ENCODE measurements around the gene ZNF524.
"Not testable (repeated sequence)": the region's sequence is repeated elsewhere in the genome, so short reads cannot be mapped to it uniquely, and the experiment has no call there.

ZNF524 gene

GRCh38 chr19:55599842-55600661, at the start of gene ZNF524:
ZNF524 (plus strand) TSS chr19:55600288; CDS start chr19:55602113, 1,825 bp downstream.
- DNase-seq (ENCODE audit: low read depth, low spot score) = peak; percentile 85

- no peak for DNase-seq (ENCODE audit: low read depth, low spot score)
Observed at GRCh38 chr19:55550321-55550650, 49.8 kb upstream of the ZNF524 start.

GRCh38 chr19:55552206-55552605, 47.9 kb upstream of the ZNF524 start:
- DNase-seq (ENCODE audit: low read depth, low spot score) = no peak

GRCh38 chr19:55552620-55553019, 47.5 kb upstream of the ZNF524 start:
- no peak for DNase-seq (ENCODE audit: low read depth, low spot score)

DNA sequence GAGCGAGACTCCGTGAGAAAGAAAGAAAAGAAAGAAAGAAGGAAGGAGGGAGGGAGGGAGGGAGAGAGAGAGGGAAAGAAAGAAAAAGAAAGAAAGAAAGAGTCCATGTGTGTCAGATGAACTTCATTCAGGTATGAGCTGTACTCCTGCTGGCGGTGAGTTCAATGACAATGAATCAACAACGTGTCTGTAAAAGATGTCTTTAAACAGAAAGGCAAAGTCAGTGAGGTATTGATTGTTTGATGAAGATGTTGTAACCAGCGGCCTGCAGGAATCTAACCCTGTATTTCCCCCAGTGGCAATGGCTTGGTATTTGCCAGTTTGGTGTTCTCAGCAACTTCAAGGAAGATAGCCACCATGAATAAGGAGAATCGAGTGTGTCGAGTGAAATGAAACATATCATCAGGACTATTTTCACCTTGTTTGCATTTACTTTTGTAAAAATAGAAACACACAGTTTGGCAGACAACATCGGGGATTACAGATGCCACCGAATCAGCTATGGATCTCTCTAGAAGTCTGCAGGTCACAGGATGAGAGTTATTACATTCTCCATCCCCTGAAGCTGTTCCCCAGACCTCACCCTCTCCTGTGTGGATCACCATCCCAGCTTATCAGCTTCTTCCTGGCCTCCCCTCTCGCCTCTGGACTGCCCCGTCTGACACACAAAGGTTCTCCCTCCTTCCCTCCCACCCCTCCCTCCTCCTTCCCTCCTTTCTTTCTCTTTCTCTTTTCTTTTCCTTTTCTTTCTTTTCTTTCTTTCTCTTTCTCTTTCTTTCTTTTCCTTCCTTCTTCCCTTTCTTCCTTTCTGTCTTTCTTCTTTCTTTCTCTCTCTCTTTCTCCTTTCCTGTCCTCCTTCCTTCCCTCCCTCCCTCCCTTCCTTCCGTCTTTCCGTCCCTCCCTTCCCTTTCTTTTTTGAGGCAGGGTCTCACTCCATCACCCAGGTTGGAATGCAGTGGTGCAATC, 46.6 kb upstream of the ZNF524 start:
- no peak for DNase-seq (ENCODE audit: low read depth, low spot score)

GRCh38 chr19:55554302-55554701, 45.8 kb upstream of the ZNF524 start:
- no peak for DNase-seq (ENCODE audit: low read depth, low spot score)

- DNase-seq (ENCODE audit: low read depth, low spot score) = no peak
Observed at GRCh38 chr19:55554741-55555152, 45.3 kb upstream of the ZNF524 start.

- no peak for DNase-seq (ENCODE audit: low read depth, low spot score)
Observed at GRCh38 chr19:55559684-55560083, 40.4 kb upstream of the ZNF524 start.

- DNase-seq (ENCODE audit: low read depth, low spot score) = no peak
Observed at GRCh38 chr19:55563261-55563690, 36.8 kb upstream of the ZNF524 start.

GRCh38 chr19:55566823-55567222, 33.3 kb upstream of the ZNF524 start:
- DNase-seq (ENCODE audit: low read depth, low spot score) = no peak

DNA sequence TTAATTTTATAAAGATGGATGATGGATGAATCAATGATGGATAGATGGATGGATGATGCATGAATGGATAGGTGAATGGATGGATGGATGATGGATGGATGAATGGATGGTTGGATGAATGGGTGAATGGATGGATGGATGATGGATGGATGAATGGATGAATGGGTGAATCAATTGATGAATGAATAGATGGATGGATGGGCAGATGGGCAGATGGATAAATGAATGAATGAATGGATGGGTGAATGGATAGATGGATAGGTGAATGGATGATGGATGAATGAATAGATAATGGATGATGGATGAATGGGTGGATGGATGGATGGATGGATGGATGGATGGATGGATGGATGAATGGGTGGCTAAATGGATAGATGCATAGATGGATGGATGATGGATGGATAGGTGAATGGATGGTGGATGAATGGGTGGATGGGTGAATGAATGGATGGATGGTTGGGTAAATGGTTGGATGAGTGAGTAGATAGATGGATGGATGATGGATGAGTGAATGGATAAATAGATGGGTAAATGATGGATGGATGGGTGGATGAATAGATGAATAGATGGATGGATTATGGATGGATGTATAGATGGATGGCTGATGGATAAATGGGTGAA, 32.3 kb upstream of the ZNF524 start:
- DNase-seq (ENCODE audit: low read depth, low spot score) = no peak

DNA sequence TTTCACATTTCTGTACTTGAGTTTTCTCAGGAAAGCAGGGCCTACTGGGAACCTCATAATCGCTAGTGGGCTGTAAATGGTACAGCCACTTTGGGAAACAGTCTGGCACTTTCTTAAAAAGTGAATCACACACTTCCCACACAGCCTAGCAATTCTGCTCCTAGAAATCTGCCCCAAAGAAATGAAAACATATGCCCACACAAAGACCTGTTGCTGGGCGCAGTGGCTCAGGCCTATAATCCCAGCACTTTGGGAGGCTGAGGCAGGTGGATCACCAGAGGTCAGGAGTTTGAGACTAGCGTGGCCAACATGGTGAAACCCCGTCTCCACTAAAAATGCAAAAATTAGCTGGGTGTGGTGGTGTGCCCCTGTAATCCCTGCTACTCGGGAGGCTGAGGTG, 30.6 kb upstream of the ZNF524 start:
- DNase-seq (ENCODE audit: low read depth, low spot score) = not testable (repeated sequence)

DNA sequence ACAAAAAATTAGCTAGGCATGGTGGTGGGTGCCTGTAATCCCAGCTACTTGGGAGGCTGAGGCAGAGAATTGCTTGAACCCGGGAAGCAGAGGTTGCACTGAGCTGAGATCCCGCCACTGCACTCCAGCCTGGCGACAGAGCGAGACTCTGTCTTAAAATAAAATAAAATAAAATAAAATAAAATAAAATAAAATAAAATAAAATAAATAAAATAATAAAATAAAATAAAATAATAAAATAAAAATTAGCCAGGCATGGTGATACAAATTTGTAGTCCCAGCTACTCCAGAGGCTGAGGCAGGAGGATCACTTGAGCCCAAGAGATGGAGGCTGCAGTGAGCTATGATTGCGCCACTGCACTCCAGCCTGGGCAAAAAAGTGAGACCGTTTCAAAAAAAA, 26.2 kb upstream of the ZNF524 start:
- not testable (repeated sequence) for DNase-seq (ENCODE audit: low read depth, low spot score)

GRCh38 chr19:55576746-55577145, 23.3 kb upstream of the ZNF524 start:
- DNase-seq (ENCODE audit: low read depth, low spot score) = no peak

DNA sequence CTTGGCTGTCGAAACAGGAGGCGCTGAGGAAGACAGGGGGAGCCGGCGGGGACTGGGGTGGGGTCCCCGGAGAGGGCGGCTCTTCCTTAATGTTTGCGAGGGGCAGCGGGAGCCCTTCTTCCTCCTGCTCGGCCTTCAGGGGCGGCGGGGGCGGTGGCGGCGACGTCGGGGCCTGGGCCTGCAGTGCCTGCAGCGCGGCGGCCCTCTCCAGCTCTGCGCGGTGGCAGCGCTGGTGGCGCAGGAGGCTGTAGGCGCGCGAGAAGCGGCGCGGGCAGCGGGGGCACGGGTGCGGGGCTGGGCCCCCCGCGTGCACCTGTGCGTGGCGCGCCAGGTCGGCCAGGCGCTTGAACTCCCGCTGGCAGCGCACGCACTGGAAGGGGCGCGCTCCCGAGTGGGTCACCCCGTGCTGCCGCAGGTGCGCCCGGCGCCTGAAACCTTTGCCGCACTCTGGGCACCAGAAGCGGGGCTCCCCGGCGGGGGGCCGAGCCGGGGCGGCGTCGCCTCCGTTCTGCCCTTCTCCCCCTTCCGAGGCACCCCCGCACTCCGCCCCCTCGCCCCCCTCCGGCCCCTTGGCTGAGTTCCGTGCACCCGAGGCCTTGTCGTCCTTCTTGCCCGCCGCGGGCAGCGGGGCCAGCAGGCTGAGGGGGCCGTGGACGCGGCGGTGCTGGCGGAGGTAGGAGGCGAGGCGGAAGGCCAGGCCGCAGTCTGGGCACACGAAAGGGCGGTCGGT, 21.9 kb upstream of the ZNF524 start:
- no peak for DNase-seq (ENCODE audit: low read depth, low spot score)

DNA sequence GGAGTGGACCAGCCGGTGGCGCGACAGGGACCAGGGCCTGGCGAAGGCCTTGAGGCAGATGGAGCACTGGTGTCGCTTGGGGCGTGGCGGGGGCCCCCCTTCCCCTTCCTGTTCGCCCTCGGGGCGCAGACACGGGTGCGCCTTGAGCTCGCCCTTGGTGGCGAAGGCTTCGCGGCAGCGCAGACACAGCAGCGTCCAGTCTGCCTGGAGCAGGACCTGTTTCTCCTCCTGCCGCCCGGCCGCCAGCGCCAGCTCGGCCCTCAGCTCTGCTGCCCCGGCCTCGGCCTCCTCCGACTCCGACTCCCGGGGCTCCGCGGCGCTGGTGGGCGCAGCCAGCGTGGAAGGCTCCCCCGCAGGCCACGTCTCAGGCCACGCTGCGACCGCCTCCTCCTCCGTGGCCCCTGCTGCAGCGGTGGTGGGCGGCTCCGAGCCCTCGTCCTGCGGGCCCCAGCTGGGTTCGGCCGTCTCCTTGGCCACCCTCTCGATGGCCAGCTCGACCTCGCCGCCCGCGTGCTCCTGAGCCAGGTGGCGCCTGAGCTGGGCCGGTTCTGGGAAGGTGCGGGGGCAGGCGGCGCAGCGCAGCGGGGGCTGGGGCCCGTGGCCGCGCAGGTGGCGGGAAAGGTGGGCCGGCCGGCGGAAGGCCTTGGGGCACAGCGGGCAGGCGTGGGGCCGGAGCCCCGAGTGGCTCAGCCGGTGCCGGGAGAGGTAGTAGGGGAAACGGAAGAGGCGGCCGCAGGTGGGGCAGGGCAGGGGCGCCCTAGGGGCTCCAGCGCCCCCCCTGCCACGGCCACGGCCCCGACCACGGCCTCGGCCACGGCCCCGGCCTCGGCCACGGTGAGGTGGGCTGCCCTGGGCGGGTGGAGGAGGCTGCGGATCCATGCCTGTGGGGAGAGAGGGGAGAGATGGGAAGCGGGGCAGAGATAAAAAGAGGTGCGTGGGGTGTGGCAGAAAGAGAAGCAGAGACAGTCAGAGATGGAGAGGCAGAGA, 21.0 kb upstream of the ZNF524 start:
- DNase-seq (ENCODE audit: low read depth, low spot score) = no peak

- DNase-seq (ENCODE audit: low read depth, low spot score) = no peak
Observed at GRCh38 chr19:55579766-55580621, 20.1 kb upstream of the ZNF524 start.

GRCh38 chr19:55580628-55581144, 19.4 kb upstream of the ZNF524 start, which contains the start of gene ZNF579:
ZNF579 (minus strand) TSS chr19:55580848; CDS start chr19:55579639, 1,209 bp downstream.
- peak; percentile 67 for DNase-seq (ENCODE audit: low read depth, low spot score)

Data from smooth muscle cell of the brain vasculature (primary cell).